Activated CD8-positive, alpha-beta T cell treated with anti-CD3 and anti-CD28 coated beads for 36 hours (primary cell): ENCODE results near the gene CHD6. TPM values are rescaled to one million over a fixed set of nuclear protein-coding genes. Genes with fewer than 3 reads are reported as not detected.

Source experiments
- ATAC-seq: fragments of 200-7000 bp; cut with Tn5 transposase; one replicate; pipeline ENCODE4 v1.10.0; 2021; ENCODE audit warnings: mild to moderate bottlenecking, moderate library complexity
- CTCF ChIA-PET: fragments of 350-600 bp; sonication (Branson Sonifier 250); formaldehyde crosslinking; loops from one replicate; lab custom pipeline; 2021; ENCODE audit warnings: antibody characterized with exemption; lab: Charles Lee
- POLR2A ChIA-PET: fragments of 350-600 bp; sonication (Branson Sonifier 250); formaldehyde crosslinking; loops from one replicate; lab custom pipeline; 2021; ENCODE audit warnings: antibody characterized with exemption; lab: Charles Lee
- DNase-seq: peaks from one replicate; pipeline ENCODE4 v3.0.0-alpha.2; 2020
- H3K27ac Mint-ChIP-seq: one replicate; pipeline ENCODE4 v1.8.0; 2021; ENCODE audit warnings: mild to moderate bottlenecking, mixed read lengths
- H3K27me3 Mint-ChIP-seq: one replicate; pipeline ENCODE4 v1.8.0; 2021; ENCODE audit warnings: mixed read lengths
- H3K36me3 Mint-ChIP-seq: one replicate; pipeline ENCODE4 v1.8.0; 2021; ENCODE audit warnings: low read depth, mixed read lengths
- H3K4me1 Mint-ChIP-seq: one replicate; pipeline ENCODE4 v1.8.0; 2021; ENCODE audit warnings: low read depth, mixed read lengths
- H3K4me3 Mint-ChIP-seq: one replicate; pipeline ENCODE4 v1.8.0; 2021; ENCODE audit warnings: mild to moderate bottlenecking, moderate library complexity, mixed read lengths
- H3K9me3 Mint-ChIP-seq: one replicate; pipeline ENCODE4 v1.8.0; 2021; ENCODE audit warnings: mixed read lengths
- intact Hi-C: fragments of 100-400 bp; cut with micrococcal nuclease; formaldehyde crosslinking; loops from one replicate; pipeline ENCODE4 v1.10.0; 2022
- total RNA-seq, 2 experiments: library from RNA; stranded (reverse); gene quantifications; one replicate each; pipeline ENCODE4 v1.2.3, GENCODE V29; 2021
- TF ChIP-seq, protein P1 (sequence below): fragments of 200-600 bp; IDR thresholded peaks from one replicate; pipeline ENCODE4 v1.8.0; 2022; ENCODE audit warnings: antibody characterized with exemption, mild to moderate bottlenecking

The CHD6 gene
- total RNA-seq, 2 experiments from 2014 or later: 25.4 to 28.2 TPM

DNA sequence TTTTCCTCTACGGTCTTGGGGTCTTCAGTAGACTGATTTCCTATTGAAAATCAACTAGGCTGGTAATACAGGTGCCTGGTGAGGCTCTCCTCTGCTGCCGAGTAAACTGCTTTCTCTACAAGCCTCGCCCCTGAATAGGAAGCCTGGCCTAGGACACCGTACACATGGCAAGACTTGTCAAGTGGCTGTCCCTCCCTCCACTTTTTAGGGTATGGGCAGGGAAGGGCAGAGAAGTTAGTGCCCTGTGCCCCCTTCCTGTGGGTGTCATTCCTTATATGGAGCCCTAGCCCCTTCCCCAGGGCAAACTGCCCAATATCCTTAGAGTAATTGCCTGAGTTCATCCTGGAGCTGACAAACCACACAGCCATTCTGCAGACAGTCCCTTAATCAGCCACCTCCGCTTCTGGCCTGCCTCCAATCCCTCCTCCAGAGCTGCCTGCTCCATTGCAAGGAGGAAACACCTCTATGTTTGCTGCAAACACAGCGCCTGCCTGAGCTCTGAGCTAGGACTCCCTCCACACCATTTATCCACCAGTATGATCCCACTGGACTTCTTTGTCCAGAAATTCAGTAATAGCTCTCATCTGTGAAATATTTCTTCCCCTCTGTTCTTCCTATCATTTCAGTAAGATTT, 93.1 kb downstream of the CHD6 start:
- intact Hi-C loops: no loop called here
- ChIA-PET POLR2A (no interaction called here), CTCF (interaction anchor here (1.0 to 1.1 kb wide), 2 partner anchors 8 to 15 kb away, joined by 3 read pairs; no protein-coding TSS in a partner anchor)
- ATAC-seq (no peak), DNase-seq (no peak)
- H3K27ac Mint-ChIP-seq: peak overlapping the region; percentile 47
- no peaks in the 10 kb centered on the region for H3K27me3 Mint-ChIP-seq
- TF ChIP-seq, protein P1, sequence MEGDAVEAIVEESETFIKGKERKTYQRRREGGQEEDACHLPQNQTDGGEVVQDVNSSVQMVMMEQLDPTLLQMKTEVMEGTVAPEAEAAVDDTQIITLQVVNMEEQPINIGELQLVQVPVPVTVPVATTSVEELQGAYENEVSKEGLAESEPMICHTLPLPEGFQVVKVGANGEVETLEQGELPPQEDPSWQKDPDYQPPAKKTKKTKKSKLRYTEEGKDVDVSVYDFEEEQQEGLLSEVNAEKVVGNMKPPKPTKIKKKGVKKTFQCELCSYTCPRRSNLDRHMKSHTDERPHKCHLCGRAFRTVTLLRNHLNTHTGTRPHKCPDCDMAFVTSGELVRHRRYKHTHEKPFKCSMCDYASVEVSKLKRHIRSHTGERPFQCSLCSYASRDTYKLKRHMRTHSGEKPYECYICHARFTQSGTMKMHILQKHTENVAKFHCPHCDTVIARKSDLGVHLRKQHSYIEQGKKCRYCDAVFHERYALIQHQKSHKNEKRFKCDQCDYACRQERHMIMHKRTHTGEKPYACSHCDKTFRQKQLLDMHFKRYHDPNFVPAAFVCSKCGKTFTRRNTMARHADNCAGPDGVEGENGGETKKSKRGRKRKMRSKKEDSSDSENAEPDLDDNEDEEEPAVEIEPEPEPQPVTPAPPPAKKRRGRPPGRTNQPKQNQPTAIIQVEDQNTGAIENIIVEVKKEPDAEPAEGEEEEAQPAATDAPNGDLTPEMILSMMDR: no peak
- H3K4me3 Mint-ChIP-seq: no peak overlapping the region
- H3K36me3 Mint-ChIP-seq: peaks cover 12% of the 10 kb centered on the region
- H3K4me1 Mint-ChIP-seq: peaks cover 29% of the 10 kb centered on the region
- no peaks in the 10 kb centered on the region for H3K9me3 Mint-ChIP-seq

- TF ChIP-seq, protein P1: no peak
- POLR2A ChIA-PET: interaction anchor here (0.7 kb wide), 1 partner anchor 402 kb away, joined by 3 read pairs; no protein-coding TSS in a partner anchor
- ATAC-seq (no peak), DNase-seq (no peak)
- Mint-ChIP-seq H3K9me3 (no peaks in the 10 kb centered on the region), H3K27me3 (no peaks in the 10 kb centered on the region), H3K4me3 (no peak overlapping the region), H3K27ac (no peak overlapping the region), H3K4me1 (peaks cover 26% of the 10 kb centered on the region), H3K36me3 (peaks cover 17% of the 10 kb centered on the region)
- intact Hi-C loops: no loop called here
- CTCF ChIA-PET: no interaction called here
Observed at GRCh38 chr20:41523857-41524256, 94.3 kb downstream of the CHD6 start.

GRCh38 chr20:41513829-41514228, 104.3 kb downstream of the CHD6 start:
- CTCF ChIA-PET: no interaction called here
- no peak overlapping the region for H3K4me3 Mint-ChIP-seq
- POLR2A ChIA-PET: interaction anchor here (1.1 kb wide), 1 partner anchor 16 kb away, joined by 3 read pairs; no protein-coding TSS in a partner anchor
- intact Hi-C loops: no loop called here
- TF ChIP-seq, protein P1: no peak
- H3K4me1 Mint-ChIP-seq: peaks cover 5% of the 10 kb centered on the region
- H3K9me3 Mint-ChIP-seq: no peaks in the 10 kb centered on the region
- no peak overlapping the region for H3K27ac Mint-ChIP-seq
- H3K36me3 Mint-ChIP-seq: peaks cover 24% of the 10 kb centered on the region
- no peak for ATAC-seq
- H3K27me3 Mint-ChIP-seq: no peaks in the 10 kb centered on the region
- no peak for DNase-seq

- no peaks in the 10 kb centered on the region for H3K27me3 Mint-ChIP-seq
- intact Hi-C loops: no loop called here
- no peak overlapping the region for H3K27ac Mint-ChIP-seq
- no peaks in the 10 kb centered on the region for H3K9me3 Mint-ChIP-seq
- no peak for ATAC-seq
- TF ChIP-seq, protein P1: no peak
- ChIA-PET CTCF (no interaction called here), POLR2A (interaction anchor here (1.1 kb wide), 1 partner anchor 17 kb away, joined by 3 read pairs; no protein-coding TSS in a partner anchor)
- no peak overlapping the region for H3K4me3 Mint-ChIP-seq
- peaks cover 7% of the 10 kb centered on the region for H3K4me1 Mint-ChIP-seq
- H3K36me3 Mint-ChIP-seq: peaks cover 27% of the 10 kb centered on the region
- no peak for DNase-seq
Observed at GRCh38 chr20:41512624-41513023, 105.6 kb downstream of the CHD6 start.

DNA sequence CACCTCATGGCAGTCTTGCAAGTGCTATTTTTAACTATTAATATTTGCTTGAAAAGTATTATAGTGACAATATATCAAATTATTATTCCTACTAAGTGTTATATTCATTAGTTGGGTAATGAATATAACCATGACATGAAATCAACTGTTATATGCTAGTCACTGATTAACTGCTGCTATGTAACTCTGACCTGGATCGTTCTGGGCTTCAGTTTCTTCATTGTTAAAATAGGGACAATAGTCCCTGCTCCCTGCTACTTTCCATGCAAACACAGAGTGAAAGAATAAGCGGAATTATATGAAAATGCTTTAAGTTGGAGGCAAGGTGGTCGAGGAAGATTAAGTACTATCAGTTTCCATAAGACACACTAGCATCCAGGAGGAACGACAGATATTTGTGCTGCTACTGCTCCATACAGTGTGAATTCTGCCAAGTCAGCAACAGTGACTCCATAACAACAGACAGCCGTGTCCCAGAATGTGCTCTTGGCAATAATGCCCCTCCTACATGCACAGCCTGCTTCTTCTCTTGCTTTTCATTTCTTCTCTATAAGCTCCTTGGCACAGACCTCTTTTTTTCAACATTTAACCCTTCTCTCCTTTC, 107.2 kb downstream of the CHD6 start:
- POLR2A ChIA-PET: interaction anchor here (0.5 to 0.6 kb wide), 2 partner anchors 393 to 1995 kb away, joined by 3 read pairs; no protein-coding TSS in a partner anchor
- peaks cover 5% of the 10 kb centered on the region for H3K4me1 Mint-ChIP-seq

More for the DNA sequence above, 107.2 kb downstream of the CHD6 start:
- H3K27me3 Mint-ChIP-seq: no peaks in the 10 kb centered on the region
- CTCF ChIA-PET: interaction anchor here (1.4 kb wide), 1 partner anchor 15 kb away, joined by 3 read pairs; no protein-coding TSS in a partner anchor
- no peaks in the 10 kb centered on the region for H3K9me3 Mint-ChIP-seq
- intact Hi-C loops: no loop called here
- no peak for ATAC-seq
- H3K27ac Mint-ChIP-seq: no peak overlapping the region
- no peak overlapping the region for H3K4me3 Mint-ChIP-seq
- DNase-seq: no peak
- H3K36me3 Mint-ChIP-seq: peaks cover 30% of the 10 kb centered on the region
- TF ChIP-seq, protein P1: no peak
